Loucy (cell line): ENCODE measurements around the gene VPS8.

Source experiments
- H2AFZ ChIP-seq: fragments of 200-600 bp; sonication (generic); 2 replicates; pipeline ENCODE4 v1.6.0; 2016; ENCODE audit warnings: antibody characterized with exemption, mild to moderate bottlenecking, low read length, moderate library complexity
- H3F3A ChIP-seq: fragments of 200-600 bp; 2 replicates; pipeline ENCODE4 v1.6.0; 2016; ENCODE audit warnings: antibody characterized with exemption, low read depth, mild to moderate bottlenecking
- H3K27me3 ChIP-seq: fragments of 200-600 bp; sonication (generic); 2 replicates; pipeline ENCODE4 v1.6.1; 2014; ENCODE audit warnings: low read length, mild to moderate bottlenecking; ENCODE audit not compliant: insufficient read depth, poor library complexity, severe bottlenecking
- H3K36me3 ChIP-seq: fragments of 200-600 bp; sonication (generic); 2 replicates; pipeline ENCODE4 v1.6.1; 2016; ENCODE audit warnings: low read length; ENCODE audit not compliant: insufficient read depth
- H3K4me1 ChIP-seq: fragments of 200-600 bp; sonication (generic); 2 replicates; pipeline ENCODE4 v1.5.1; 2014; ENCODE audit warnings: low read length, mild to moderate bottlenecking; ENCODE audit not compliant: insufficient read depth, poor library complexity, severe bottlenecking
- H3K4me2 ChIP-seq: fragments of 200-600 bp; sonication (generic); 2 replicates; pipeline ENCODE4 v1.6.0; 2014; ENCODE audit warnings: antibody characterized with exemption, low read length, low read depth, mild to moderate bottlenecking; ENCODE audit not compliant: poor library complexity, severe bottlenecking
- H3K4me3 ChIP-seq: fragments of 200-600 bp; sonication (generic); 2 replicates; pipeline ENCODE4 v1.5.1; 2014; ENCODE audit warnings: low read length, mild to moderate bottlenecking, mixed read lengths; ENCODE audit not compliant: poor library complexity, severe bottlenecking
- H3K79me2 ChIP-seq: fragments of 200-600 bp; sonication (generic); 2 replicates; pipeline ENCODE4 v1.6.1; 2014; ENCODE audit warnings: low read length; ENCODE audit not compliant: insufficient read depth
- H3K9ac ChIP-seq: fragments of 200-600 bp; sonication (generic); 2 replicates; pipeline ENCODE4 v1.6.0; 2014; ENCODE audit warnings: mild to moderate bottlenecking, low read depth, low read length, moderate library complexity; ENCODE audit not compliant: poor library complexity, severe bottlenecking
- H3K9me2 ChIP-seq: fragments of 200-600 bp; sonication (generic); replicated peaks from 2 replicates; pipeline ENCODE4 v1.6.1; 2016; ENCODE audit warnings: low read depth, low read length, mixed read lengths
- H3K9me3 ChIP-seq: fragments of 200-600 bp; sonication (generic); 2 replicates; pipeline ENCODE4 v1.6.1; 2014; ENCODE audit warnings: mild to moderate bottlenecking, antibody characterized with exemption, low read length, low read depth; ENCODE audit not compliant: insufficient read depth
- H4K20me1 ChIP-seq: fragments of 200-600 bp; sonication (generic); 2 replicates; pipeline ENCODE4 v1.6.0; 2014; ENCODE audit warnings: antibody characterized with exemption, low read length, mild to moderate bottlenecking; ENCODE audit not compliant: insufficient read depth, poor library complexity, severe bottlenecking
- CTCF ChIP-seq: fragments of 200-600 bp; sonication (generic); conservative IDR thresholded peaks from 2 replicates; pipeline ENCODE4 v1.5.1; 2014; ENCODE audit warnings: mild to moderate bottlenecking, antibody characterized with exemption, low read length
- EZH2phosphoT487 ChIP-seq: fragments of 200-600 bp; IDR thresholded peaks from 2 replicates; pipeline ENCODE4 v1.6.1; 2018; ENCODE audit warnings: antibody characterized with exemption, mild to moderate bottlenecking, moderate library complexity, borderline replicate concordance

VPS8 gene

GRCh38 chr3:184832903-184833302, 20.9 kb downstream of the VPS8 start:
- no peak overlapping the region for H3K4me2 ChIP-seq
- H3K4me1 ChIP-seq = no peaks in the 10 kb centered on the region
- no peaks in the 10 kb centered on the region for H3K79me2 ChIP-seq
- H3F3A ChIP-seq = no peaks in the 10 kb centered on the region
- H2AFZ ChIP-seq = no peak overlapping the region
- H3K4me3 ChIP-seq = no peak overlapping the region
- no peaks in the 10 kb centered on the region for H4K20me1 ChIP-seq
- H3K27me3 ChIP-seq = no peaks in the 10 kb centered on the region
- peaks cover 48% of the 10 kb centered on the region; the same call in 1 of the 2 replicates for H3K36me3 ChIP-seq
- TF ChIP-seq EZH2phosphoT487 = no peak
- TF ChIP-seq CTCF = no peak
- H3K9me2 ChIP-seq = no peaks in the 10 kb centered on the region
- no peaks in the 10 kb centered on the region for H3K9me3 ChIP-seq
- no peak overlapping the region for H3K9ac ChIP-seq

- no peaks in the 10 kb centered on the region for H3F3A ChIP-seq
- no peak for TF ChIP-seq EZH2phosphoT487
- TF ChIP-seq CTCF = no peak
- H3K4me3 ChIP-seq = no peak overlapping the region
- no peaks in the 10 kb centered on the region for H4K20me1 ChIP-seq
- H3K79me2 ChIP-seq = no peaks in the 10 kb centered on the region
- no peaks in the 10 kb centered on the region for H3K27me3 ChIP-seq
- no peak overlapping the region for H3K9ac ChIP-seq
- no peaks in the 10 kb centered on the region for H3K9me3 ChIP-seq
- no peaks in the 10 kb centered on the region for H3K9me2 ChIP-seq
- H3K4me1 ChIP-seq = no peaks in the 10 kb centered on the region
- H3K4me2 ChIP-seq = no peak overlapping the region
- H2AFZ ChIP-seq = no peak overlapping the region
- peaks cover 39% of the 10 kb centered on the region; the same call in 1 of the 2 replicates for H3K36me3 ChIP-seq
These were observed 24.3 kb downstream of the VPS8 start for GRCh38 chr3:184836090-184836822.

DNA sequence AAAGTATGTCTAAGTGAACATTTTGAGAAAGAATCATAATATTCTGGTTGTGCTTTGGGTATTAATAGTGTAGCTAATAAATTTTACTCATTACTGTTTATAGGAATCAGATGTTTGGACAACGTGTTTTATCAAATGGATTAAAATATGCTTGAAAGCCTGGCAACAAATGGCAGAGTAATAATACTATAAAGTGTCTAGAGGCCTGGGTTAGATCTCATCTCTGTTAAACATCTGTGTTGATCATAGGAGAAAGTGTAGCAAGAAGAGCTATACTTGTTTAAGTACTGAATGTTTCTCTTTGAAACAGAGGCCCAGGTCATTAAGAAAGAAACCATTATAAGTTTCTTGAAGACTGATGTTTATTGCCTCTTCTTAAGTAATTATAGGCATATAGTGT, 30.5 kb downstream of the VPS8 start:
- Histone ChIP-seq H3K4me3 (no peak overlapping the region), H3K9me2 (no peaks in the 10 kb centered on the region), H3K79me2 (no peaks in the 10 kb centered on the region), H3K4me2 (no peak overlapping the region), H3K9ac (no peak overlapping the region), H3K36me3 (no peaks in the 10 kb centered on the region; the same call in 1 of the 2 replicates), H3K9me3 (no peaks in the 10 kb centered on the region), H3K4me1 (no peaks in the 10 kb centered on the region), H3K27me3 (no peaks in the 10 kb centered on the region), H4K20me1 (no peaks in the 10 kb centered on the region), H3F3A (no peaks in the 10 kb centered on the region), H2AFZ (no peak overlapping the region)
- no peak for TF ChIP-seq EZH2phosphoT487
- no peak for TF ChIP-seq CTCF
